Right renal pelvis (tissue), 4 donors: ENCODE measurements around the gene FOXO6. TPM values are rescaled to one million over a fixed set of nuclear protein-coding genes. Genes with fewer than 3 reads are reported as not detected.

Source experiments
- DNase-seq, 4 donors: peaks; one replicate each; pipeline ENCODE4 v3.0.0-alpha.2; 2013; ENCODE audit warnings: low read depth in 4 of 4, low spot score in 3 of 4, missing footprints in 1 of 4
- polyA plus RNA-seq, 4 donors: library from polyadenylated mRNA; unstranded; fragments of 120-200 nt; gene quantifications; one replicate each; pipeline ENCODE4 v1.2.1, GENCODE V29; 2013; ENCODE audit not compliant: insufficient read length in 4 of 4

Gene FOXO6
- polyA plus RNA-seq, 4 donors, result 1.6 to 3.6 (median 1.8) TPM

DNA sequence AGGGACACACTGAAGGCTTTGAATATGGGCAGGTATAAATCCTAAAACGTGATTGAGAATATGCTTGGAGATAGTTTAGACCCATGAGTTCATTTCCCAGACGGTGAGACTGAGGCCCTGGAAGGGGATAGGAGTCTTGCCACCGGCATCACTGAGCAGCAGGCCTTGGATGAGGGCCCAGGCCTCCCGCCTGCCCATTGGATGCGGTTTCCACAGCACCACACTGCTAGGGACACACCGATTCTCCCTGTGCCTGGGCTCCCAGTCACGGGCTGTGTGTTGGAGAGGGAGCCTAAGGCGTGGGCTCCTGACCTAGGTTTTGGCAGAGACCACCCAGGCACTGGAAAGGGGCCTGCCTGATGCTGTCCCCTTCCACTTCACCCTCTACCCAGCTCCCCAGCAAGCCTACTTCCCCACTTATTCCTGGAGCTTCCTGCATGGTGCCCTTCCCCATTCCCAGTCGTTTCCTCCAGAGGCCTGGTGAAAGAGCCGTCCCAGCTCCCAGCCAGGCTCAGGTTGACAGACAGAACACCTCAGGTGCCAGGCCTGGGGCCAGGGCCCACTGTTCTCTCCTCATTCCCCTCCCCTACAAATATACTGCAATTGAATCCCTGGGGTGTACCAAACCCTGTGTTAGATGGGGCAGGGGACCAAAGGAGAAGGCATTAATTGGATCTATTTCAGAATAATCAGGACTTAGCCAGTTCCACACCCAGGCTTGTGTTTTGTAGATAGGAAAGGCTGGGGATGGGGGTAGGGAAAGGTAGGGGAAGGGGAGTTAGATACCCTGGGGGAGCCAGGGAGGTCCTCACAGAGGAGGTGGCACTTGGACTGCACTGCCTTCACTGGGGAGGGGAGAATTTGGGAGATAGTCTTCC lies 3.4 kb downstream of the FOXO6 start:
- DNase-seq, result no peak

DNA sequence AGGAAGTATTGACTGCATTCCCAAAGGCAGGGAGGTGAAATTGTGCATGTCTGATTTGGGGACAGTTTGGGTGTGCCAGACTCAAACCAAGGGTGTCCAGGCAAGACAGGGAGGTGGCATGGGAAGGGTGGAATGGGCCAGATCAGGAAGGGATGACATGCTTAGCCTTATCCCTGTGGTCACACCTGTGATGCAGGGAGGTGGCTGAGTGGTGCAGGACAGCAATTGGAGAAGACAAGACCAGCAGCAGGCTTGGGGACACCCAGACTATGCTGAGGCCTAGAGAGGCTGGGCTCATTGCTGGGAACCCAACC lies 4.0 kb downstream of the FOXO6 start:
- no peak for DNase-seq

DNA sequence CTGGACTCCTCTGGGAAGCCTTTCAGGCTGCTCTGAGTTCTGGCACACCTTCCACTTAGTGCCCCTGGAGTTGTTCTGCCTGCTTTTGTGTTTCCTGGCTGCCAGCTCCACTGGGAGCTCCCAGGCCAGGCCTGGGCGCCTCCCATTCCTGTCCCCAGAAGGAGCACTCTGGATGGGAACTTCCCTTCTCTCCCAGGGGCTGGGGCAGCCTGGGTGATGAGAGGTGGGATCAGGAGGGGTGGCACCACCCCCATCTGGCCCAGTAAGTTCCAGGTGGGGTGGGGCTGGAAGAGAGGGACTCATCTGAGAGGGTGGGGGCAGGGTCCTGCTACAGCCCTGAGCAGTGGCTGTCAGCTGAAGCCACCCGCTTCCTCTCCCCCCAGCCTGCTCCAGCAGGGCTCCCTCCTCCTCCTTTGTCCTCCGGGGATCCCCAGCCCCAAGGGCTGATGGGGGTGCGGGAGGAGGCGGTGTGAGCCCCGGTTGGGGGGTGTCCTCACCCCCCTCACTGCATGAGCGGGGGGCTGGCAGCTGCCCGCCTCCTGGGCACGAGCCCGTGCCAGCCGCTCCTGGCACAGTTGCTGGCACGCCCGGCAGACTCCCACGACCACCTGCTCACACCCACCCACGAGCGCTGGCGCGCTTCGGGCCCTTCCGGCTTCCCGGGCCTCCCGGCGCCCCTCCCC lies 4.7 kb downstream of the FOXO6 start:
- no peak for DNase-seq

DNA sequence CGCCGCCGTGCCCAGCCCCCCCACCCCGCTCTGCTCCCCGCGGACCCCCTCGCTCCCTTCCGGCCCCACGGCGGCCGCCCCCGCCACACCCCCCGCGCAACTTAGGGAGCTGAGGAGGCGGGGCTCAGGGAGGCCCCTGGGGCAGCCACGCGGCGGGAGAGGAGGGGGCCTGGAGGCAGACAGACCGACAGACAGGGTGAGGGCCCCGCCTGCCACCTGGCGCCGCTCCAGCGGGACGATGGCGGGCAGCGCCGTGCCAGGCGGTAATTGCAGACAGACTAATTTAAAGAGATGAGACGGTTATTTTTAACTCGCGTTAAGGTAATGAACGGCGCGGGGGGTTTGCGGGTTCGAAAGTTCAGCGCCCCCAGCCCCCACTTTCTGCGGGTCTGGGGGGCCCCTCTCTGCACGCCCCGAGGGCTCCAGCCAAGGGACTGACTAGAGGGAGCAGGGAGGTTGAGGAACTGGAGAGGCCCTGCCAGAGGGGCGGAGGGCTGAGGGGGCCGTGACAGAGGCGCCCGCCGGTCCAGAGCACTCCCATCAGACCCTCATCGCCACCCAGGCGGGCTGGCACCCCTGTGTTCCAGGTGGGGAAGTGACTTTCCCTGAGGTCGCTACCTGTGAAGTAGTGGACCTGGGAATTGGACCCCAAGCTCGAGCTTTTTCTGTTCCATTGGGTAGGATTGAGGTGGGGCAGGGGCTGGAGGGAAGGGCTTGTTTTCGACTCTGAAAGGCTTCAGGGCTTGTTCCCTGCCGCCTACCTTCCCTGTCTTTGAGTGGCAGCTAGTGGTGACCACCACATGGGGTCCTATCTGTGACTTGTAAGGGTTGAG lies 5.4 kb downstream of the FOXO6 start:
- no peak for DNase-seq

DNA sequence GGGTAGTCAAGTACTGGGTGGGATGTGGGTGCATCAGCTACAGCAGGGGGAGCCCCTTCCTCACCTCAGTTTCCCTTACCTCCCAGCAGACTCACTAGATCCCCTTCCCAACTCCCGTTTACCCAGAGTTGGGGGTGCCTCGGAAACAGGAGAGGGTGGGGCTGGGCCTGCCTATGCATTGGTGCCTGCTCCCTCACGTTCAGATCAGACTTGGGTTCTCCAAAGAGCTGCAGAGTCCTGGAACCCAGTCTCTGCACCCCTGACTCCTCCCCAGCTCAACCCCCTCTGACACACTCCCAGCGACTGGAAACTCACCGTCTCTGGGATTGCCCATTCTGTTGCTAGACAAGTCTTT lies 6.0 kb downstream of the FOXO6 start:
- DNase-seq, result no peak

DNA sequence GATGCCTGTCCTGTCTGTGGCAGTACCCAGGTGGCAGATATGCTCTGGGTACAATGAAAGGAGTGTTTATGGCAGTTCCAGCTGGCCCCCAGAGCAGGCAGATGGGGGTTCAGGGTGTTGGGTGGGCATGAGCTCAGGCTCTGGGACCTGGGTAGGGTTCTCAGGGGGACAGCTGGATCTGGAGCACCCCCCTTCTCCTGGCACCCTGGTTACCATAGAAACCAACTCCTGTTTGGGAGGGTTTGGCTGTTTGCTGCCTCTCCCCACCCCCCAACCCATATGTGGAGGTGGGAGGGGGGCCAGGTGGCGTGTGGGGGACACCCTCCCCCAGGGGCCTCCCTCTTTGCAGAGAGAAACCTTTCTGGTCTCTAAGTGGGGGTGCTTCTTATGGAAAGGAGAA lies 7.1 kb downstream of the FOXO6 start:
- no peak for DNase-seq

DNA sequence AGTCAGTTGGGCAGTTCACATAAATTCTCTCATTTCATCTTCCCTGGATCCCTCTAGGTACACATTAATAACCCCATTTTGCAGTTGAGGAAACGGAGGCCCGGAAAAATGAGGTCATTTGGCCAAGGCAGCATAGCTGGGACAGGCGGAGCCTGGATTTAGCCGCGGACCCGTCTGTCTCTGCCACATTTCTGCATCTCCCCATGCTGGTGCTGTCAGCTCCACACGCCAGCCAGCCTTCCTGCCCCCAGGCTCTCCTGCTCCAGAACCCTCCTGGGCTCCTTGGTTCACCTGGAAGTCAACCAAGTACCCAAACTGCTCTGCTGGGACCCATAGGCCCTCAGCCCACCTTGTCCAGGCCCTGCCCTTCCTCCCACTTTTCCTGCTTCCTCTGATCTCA lies 7.6 kb downstream of the FOXO6 start:
- DNase-seq, result no peak

DNA sequence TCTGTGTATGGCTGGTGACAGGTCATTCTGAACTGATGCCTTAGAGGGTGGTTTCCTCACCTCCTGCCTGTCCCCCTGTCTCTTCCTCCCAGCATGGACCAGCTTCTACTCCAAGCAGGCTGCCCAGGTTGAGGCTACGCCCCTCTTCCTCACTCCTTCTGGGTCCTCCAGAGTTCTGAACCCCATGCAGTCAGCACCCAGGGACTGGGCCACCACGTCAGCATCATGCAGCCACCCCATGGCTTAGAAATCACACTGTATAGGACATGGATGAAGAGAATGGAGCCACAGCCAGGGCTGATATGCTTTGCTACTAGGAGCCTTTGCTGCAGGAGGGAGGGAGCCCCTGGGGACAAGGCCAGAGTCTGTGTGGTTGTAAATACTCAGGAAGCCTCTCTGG lies 8.3 kb downstream of the FOXO6 start:
- no peak for DNase-seq

DNA sequence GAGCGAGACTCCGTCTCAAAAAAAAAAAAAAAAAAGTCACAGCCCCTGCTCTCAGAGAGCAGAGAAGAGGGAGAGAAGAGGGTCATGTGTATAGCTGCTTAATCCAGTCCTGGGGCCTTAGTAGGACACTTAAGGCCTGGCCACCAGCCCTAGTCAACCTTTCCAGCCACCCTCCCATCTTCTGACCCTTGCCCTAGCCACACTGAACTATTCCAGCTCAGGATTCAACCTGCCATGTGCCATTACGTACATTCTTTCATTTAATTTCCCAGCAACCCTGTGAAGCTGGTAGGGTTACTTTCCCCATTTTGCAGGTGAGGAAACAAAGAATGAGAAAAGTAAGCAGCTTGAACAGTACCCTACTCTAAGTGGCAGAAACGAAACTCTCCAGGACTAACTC lies 9.0 kb downstream of the FOXO6 start:
- DNase-seq, result no peak

DNA sequence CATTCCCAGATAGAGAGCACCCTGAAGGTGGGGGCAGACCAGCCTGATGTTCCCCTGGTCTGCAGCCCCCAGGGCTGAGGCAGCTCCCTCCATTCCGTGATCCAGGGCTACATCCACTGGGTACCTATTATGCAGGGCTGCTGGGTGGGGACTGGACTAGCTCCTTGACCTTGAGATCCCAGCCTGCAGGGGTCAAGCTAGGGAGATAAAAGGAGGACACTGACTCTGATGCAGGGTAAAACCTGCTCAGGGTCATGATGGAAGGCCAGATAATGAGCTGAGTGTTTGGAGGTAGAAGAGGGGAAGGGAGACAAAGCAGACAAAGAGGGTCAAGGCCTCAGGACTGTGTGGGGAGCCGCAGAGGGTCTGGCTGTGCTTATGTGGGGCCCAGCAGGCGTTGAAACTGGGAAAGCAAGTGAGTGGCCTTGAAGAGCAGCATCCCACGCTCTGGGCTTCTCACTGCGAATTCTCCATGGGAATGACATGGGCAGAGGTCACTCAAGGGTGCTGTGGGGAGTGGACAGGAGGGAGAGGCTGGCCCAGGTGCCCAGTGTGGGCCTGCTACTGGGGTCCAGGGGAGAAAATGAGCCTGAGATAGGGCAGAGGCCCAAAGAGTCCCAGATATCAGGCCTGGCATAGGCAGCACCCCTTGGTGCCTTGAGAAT lies 9.7 kb downstream of the FOXO6 start:
- no peak for DNase-seq

DNA sequence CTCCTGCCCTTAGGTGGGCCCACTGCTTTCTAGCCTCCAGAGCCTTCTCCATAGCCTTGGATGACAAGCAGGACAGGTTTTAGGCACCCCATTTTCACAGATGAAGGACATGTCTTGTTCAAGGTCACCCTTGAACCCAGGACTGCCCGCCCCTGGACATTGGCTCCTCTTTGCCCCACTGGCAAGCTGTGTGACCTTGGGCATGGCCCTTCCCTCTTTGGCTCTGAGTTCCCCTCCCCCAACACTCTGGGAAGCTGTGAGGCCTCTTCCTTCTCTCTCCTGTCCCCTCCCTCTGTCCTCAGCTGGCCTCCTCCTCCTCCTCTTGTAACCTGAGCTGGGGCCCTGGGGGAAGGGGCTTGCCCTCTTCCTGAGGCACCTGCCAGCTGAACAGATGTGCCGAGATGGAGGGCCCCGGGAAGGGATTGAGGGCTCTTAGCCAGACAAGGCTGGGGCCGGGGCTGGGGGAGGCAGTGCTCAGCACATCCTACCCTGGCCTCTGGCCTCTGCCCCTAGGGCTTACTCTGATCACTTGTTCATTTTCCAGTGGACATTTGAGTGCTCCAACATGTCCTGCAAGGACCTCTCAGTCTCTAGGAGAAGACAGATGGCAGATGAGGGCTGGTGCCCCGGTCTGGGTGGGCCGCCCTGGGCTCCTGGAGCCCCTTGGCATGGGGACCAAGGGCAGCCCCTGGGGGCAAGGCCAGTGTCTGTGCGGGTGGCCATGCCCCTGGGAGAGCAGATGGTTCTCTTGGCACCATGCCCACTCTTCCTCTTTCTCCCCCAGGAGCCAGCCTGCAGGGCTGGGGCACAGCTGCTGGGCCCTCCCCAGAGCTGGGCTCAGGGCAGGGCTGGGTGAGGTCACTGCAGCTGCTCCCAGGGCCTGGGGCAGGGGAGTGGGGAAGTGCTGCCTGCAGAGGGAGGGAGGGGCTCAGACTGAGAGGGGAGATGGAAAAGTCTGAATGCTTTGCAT lies 10.7 kb downstream of the FOXO6 start:
- no peak for DNase-seq

DNA sequence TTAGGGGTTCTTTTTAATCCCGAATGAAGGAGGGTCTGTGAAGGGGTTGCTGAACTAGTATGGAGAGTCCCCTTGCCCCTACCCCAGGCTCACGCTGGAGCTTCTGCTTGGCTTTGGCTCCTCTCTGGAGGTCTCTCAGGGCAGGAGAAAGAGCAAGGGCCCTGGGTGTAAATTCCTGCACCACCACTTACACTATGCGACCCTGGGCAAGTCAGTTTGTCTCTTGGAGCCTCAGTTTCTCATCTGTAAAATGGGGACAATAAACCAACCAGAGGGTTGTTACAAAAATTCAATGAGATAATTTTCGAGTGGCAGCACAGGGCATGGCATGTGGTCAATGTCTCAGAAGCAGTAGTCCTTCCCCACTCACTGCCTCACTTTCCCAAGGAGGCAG lies 11.4 kb downstream of the FOXO6 start:
- DNase-seq, result no peak

DNA sequence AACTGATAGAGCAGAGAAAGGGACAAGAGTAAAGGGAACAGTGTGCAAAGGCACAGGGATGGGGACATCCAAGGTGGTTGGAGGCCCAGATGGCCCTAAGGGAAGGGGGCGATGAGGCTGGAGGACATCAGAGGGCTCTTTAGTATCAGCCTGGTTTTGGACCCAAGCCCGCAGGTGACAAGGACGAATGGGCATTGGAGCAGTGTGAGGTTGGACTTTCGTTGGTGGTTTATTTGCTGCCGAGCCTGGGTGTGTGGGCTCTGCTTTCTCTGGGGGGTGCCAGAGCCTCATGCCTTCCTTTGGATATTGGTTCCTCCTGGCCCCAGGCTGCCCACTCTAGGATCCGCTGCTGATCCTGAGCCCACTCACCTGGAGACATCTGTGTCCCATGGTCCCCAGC lies 12.1 kb downstream of the FOXO6 start:
- no peak for DNase-seq

DNA sequence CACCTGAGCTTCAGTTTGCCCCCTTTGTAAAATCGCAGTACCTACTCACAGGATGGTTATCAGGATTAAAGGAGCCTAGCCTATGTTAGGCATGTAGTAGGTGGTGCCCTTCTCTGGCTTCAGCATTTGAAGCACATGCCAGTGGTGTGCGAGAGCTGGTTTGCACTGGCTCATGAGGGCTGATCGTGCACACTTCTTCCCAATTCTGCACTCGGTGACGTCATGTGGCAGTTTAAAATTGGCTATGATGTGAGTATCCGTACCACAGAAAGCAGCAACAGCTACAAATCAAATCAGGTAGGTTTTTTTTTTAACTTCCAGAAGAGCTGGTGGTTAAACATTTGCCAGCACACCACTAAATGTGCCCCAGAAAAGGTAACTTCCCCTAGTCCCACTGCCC lies 13.5 kb downstream of the FOXO6 start:
- DNase-seq, result no peak

DNA sequence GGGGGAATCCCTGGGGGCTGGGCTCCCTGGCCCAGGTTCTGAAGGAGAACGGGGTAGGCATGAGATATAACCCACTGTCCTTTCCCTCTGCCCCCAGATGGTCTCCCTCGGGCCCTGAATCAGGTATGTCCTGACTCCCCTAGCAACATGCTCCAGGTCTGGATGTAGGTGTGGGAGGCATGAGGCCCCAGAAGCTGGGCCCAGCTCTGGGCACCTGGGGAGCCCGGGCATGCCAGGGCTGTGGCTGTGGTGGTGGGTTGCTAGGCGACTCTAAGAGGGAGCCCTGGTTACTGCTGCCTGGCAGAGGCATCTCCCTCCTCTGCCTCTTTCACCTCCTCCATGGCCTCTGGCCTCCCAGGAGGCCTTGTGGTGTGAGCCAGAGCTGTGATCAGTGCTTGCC lies 16.2 kb downstream of the FOXO6 start:
- no peak for DNase-seq

DNA sequence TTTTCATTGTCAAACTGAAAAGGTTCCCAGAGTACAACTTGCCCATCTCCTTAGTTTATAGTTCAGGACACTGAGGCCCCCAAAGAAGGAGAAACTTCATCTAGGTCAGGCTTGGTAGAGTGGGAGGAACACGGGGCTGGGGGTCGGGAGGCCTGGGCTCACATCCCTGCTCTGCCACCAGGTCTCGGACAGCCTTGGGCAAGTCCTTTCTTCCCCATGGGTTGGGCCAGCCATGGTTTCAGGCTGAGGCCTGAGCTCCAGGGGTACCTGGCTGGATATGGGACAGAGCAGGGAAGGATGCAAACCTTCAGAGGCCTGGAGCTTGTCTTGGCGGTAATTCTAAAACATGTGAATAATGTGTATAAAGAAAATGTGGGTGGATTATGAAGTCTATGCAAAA lies 17.0 kb downstream of the FOXO6 start:
- DNase-seq, result no peak

DNA sequence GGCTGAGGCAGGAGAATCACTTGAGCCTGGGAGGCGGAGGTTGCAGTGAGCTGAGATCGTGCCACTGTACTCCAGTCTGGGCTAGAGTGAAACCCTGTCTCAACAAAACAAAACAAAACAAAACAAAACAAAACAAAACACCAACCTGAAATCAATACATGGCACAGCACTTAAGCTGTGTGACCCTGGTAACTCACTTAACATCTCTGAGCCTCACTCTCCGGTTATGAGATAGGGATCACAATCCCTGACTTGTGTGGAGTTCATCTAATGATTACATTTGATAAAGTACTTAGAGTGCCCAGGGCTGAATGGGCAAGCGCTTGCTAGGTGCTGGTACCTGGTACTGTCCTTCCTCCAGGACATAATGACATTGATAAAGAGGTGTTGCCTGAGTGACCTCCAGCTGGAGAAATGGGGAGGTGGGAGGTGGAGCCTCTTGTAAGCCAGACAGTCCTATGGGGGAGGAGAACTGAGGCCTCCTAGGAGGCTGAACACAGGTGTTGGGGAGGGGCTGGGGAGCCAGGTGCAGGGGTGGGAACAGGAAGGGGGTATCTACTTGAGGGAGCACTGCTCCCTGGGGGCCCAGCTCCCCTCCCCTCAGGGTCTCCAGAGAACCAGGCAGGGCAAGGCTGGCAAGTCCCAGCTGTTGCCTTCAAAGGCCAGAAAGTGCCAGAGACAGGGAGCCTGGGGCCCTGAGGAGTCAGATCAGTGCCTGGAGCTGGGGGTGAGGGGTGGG lies 17.9 kb downstream of the FOXO6 start:
- DNase-seq, result no peak

DNA sequence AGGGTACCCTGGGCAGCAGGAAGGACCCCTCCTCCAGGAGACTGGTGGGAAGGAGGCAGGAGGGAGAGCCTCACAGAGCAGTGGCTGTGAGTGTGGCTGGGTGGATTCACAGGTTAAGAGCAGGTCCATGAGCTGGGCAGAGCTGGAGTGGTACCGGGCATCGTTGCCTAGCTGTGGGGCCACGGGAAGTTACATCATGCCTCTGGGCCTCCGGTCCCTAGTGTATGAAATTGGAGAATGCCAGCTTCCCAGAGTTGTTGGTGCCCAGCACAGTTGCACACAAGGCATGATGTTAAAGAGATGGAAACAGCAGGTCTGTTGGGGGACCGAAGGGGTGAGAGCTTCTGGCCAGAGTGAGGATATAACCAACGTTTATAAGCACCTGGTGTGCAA lies 18.5 kb downstream of the FOXO6 start:
- no peak for DNase-seq

DNA sequence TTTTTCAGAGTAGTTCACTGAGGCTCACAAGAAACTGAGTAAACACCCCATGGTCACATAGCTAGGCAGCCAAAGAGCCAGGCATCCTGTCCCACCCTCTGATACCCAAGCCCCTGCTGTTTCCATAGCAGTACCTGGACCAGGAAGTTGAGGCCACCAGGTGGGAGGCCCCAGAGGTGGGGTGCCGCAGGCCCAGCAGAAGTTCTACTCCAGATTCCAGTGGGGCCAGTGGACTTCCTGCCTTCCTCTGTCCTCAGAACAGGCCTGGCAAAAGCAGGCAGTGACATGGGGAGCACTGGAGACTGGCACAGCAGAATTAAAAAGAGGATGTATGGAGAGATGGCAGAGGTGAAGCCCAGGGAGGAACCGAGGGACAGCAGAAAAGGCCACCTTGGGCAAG lies 19.0 kb downstream of the FOXO6 start:
- DNase-seq, result no peak
